Measurements from ENCODE around the gene KNDC1. TPM values are rescaled to one million over a fixed set of nuclear protein-coding genes. Genes with fewer than 3 reads are reported as not detected.
"Not testable (repeated sequence)": the region's sequence is repeated elsewhere in the genome, so short reads cannot be mapped to it uniquely, and the experiment has no call there.

KNDC1 gene
- total RNA-seq, 1 donor from 2014 or later: 0.54 TPM

DNA sequence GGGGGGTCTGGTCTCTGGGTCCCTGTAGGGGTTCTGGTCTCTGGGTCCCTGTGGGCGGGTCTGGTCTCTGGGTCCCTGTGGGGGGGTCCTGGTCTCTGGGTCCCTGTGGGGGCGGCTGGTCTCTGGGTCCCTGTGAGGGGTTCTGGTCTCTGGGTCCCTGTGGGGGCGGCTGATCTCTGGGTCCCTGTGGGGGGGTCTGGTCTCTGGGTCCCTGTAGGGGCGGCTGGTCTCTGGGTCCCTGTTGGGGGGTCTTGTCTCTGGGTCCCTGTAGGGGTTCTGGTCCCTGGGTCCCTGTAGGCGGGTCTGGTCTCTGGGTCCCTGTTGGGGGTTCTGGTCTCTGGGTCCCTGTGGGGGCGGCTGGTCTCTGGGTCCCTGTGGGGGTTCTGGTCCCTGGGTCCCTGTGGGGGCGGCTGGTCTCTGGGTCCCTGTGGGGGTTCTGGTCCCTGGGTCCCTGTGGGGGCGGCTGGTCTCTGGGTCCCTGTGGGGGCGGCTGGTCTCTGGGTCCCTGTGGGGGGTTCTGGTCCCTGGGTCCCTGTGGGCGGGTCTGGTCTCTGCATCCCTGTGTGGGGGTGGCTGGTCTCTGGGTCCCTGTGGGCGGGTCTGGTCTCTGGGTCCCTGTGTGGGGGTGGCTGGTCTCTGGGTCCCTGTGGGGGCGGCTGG is 22.4 kb upstream of the KNDC1 start:
- H3K27me3 Mint-ChIP-seq (ENCODE audit: insufficient read depth); H3K4me1 Mint-ChIP-seq (ENCODE audit: low read depth); H3K36me3 Mint-ChIP-seq (ENCODE audit: low read depth); H3K27ac Mint-ChIP-seq; H3K9me3 Mint-ChIP-seq; intact Hi-C loops (cut with micrococcal nuclease); DNase-seq (ENCODE audit: low spot score); H3K4me3 Mint-ChIP-seq: not testable (repeated sequence)

GRCh38 chr10:133139551-133140065 is 20.4 kb upstream of the KNDC1 start:
- Mint-ChIP-seq H3K36me3 (ENCODE audit: low read depth) (no peaks in the 10 kb centered on the region), H3K9me3 (no peaks in the 10 kb centered on the region), H3K4me1 (ENCODE audit: low read depth) (peaks cover 8% of the 10 kb centered on the region), H3K4me3 (no peak overlapping the region), H3K27me3 (ENCODE audit: insufficient read depth) (no peaks in the 10 kb centered on the region), H3K27ac (no peak overlapping the region)
- intact Hi-C loops (cut with micrococcal nuclease): no loop called here
- DNase-seq (ENCODE audit: low spot score): no peak

DNA sequence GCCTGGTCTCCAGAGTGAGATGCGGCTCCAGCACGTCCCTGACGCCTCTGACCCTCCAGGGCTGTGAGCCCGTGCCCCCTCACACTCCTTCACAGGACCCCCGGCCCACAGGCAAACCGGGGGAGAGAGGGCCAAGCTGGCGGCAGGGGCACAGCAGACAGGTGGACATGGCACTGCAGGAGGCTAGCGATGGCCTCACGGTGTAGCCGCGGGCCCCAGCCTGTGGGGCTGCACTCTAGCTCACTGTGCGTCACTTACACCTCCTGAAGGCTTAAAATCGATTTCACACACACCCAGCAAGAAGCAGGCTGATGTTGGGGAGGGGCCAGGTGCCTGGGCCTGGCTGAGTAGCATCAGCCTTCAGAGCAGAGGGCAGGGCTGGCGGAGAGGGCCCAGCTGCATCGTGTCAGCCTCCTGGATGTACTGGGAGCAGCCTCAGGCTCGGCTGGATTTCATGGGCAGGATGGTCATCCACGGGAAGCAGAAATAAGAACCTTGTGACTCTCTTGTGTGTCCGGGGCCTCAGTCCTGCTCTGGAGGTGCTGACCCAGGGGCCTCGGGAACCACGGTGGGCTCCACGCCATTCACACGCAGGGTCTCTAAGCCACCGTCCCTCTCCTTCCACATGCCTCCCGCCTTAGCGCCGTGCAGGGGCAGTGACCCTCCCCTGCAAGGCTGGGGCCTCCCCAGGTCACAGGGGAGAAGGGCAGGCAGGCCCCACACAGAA is 19.4 kb upstream of the KNDC1 start:
- intact Hi-C loops (cut with micrococcal nuclease): no loop called here
- H3K36me3 Mint-ChIP-seq (ENCODE audit: low read depth): no peaks in the 10 kb centered on the region
- peaks cover 3% of the 10 kb centered on the region for H3K27me3 Mint-ChIP-seq (ENCODE audit: insufficient read depth)
- H3K4me1 Mint-ChIP-seq (ENCODE audit: low read depth): peaks cover 8% of the 10 kb centered on the region
- no peaks in the 10 kb centered on the region for H3K9me3 Mint-ChIP-seq
- no peak overlapping the region for H3K27ac Mint-ChIP-seq
- no peak overlapping the region for H3K4me3 Mint-ChIP-seq
- DNase-seq (ENCODE audit: low spot score): no peak

- peaks cover 8% of the 10 kb centered on the region for H3K4me1 Mint-ChIP-seq (ENCODE audit: low read depth)
Observed at GRCh38 chr10:133141144-133141957, 18.7 kb upstream of the KNDC1 start.

GRCh38 chr10:133141958-133142340 is 18.1 kb upstream of the KNDC1 start:
- Mint-ChIP-seq H3K27me3 (ENCODE audit: insufficient read depth) (peaks cover 8% of the 10 kb centered on the region), H3K9me3 (no peaks in the 10 kb centered on the region), H3K36me3 (ENCODE audit: low read depth) (no peaks in the 10 kb centered on the region), H3K4me3 (no peak overlapping the region), H3K27ac (no peak overlapping the region), H3K4me1 (ENCODE audit: low read depth) (peaks cover 8% of the 10 kb centered on the region)
- no peak for DNase-seq (ENCODE audit: low spot score)
- intact Hi-C loops (cut with micrococcal nuclease): no loop called here

More at GRCh38 chr10:133141144-133141957, 18.7 kb upstream of the KNDC1 start:
- no peak for DNase-seq (ENCODE audit: low spot score)
- Mint-ChIP-seq H3K9me3 (no peaks in the 10 kb centered on the region), H3K4me3 (no peak overlapping the region), H3K27me3 (ENCODE audit: insufficient read depth) (peaks cover 4% of the 10 kb centered on the region), H3K36me3 (ENCODE audit: low read depth) (no peaks in the 10 kb centered on the region), H3K27ac (no peak overlapping the region)
- intact Hi-C loops (cut with micrococcal nuclease): no loop called here

- Mint-ChIP-seq H3K27ac (no peak overlapping the region), H3K27me3 (ENCODE audit: insufficient read depth) (peaks cover 12% of the 10 kb centered on the region), H3K4me1 (ENCODE audit: low read depth) (peaks cover 8% of the 10 kb centered on the region), H3K9me3 (peaks cover 4% of the 10 kb centered on the region), H3K4me3 (no peak overlapping the region), H3K36me3 (ENCODE audit: low read depth) (no peaks in the 10 kb centered on the region)
- DNase-seq (ENCODE audit: low spot score): no peak
- intact Hi-C loops (cut with micrococcal nuclease): no loop called here
Observed at GRCh38 chr10:133142523-133143199, 17.4 kb upstream of the KNDC1 start.

DNA sequence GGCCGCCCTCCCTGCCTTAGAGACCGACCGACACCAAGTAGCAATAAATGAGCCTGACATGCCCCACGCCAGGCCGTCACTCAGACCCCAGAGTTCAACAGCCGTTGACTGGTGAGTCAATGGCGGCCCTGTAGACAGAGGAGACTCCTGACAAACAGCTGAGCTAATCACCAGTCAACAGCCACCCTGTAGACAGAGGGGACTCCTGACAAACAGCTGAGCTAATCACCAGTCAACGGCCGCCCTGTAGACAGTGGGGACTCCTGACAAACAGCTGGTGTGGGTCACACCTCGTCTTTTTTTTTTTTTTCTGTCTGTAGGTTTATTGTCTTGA is 16.9 kb upstream of the KNDC1 start:
- intact Hi-C loops (cut with micrococcal nuclease): no loop called here

GRCh38 chr10:133143546-133143945 is 16.5 kb upstream of the KNDC1 start:
- no peaks in the 10 kb centered on the region for H3K36me3 Mint-ChIP-seq (ENCODE audit: low read depth)
- H3K4me3 Mint-ChIP-seq: no peak overlapping the region
- H3K27me3 Mint-ChIP-seq (ENCODE audit: insufficient read depth): peaks cover 12% of the 10 kb centered on the region
- intact Hi-C loops (cut with micrococcal nuclease): no loop called here
- DNase-seq (ENCODE audit: low spot score): no peak
- H3K27ac Mint-ChIP-seq: no peak overlapping the region
- peaks cover 10% of the 10 kb centered on the region for H3K9me3 Mint-ChIP-seq
- H3K4me1 Mint-ChIP-seq (ENCODE audit: low read depth): peaks cover 8% of the 10 kb centered on the region

More for the DNA sequence above, 16.9 kb upstream of the KNDC1 start:
- DNase-seq (ENCODE audit: low spot score): no peak
- H3K27ac Mint-ChIP-seq: no peak overlapping the region
- no peak overlapping the region for H3K4me3 Mint-ChIP-seq
- peaks cover 12% of the 10 kb centered on the region for H3K27me3 Mint-ChIP-seq (ENCODE audit: insufficient read depth)
- no peaks in the 10 kb centered on the region for H3K36me3 Mint-ChIP-seq (ENCODE audit: low read depth)
- H3K9me3 Mint-ChIP-seq: peaks cover 10% of the 10 kb centered on the region
- peaks cover 8% of the 10 kb centered on the region for H3K4me1 Mint-ChIP-seq (ENCODE audit: low read depth)

DNA sequence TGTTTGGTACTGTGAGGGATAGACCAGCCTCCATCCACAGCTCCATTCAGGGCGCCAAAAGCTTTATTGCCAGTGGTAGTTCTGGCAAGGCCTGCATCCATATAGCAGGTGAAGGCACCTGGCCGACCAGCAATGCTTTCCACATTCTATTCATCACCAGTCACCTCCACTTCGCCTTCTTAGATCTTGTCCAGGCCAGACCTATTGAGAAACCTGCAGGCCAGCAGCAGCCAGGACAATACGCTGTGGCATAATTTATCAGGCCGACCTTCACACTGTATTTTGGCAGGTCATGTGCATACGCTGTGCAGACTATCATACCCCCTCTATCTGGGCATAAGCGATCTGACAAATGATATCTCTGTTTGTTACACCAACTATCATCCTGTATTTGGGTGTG is 15.2 kb upstream of the KNDC1 start:
- intact Hi-C loops (cut with micrococcal nuclease): loop anchor here (1.0 to 2.0 kb wide), 3 partner anchors 115 to 174 kb away; no protein-coding TSS in a partner anchor
- Mint-ChIP-seq H3K4me1 (ENCODE audit: low read depth) (peaks cover 8% of the 10 kb centered on the region), H3K27ac (no peak overlapping the region), H3K27me3 (ENCODE audit: insufficient read depth) (peaks cover 17% of the 10 kb centered on the region), H3K4me3 (no peak overlapping the region), H3K9me3 (peaks cover 20% of the 10 kb centered on the region), H3K36me3 (ENCODE audit: low read depth) (no peaks in the 10 kb centered on the region)
- DNase-seq (ENCODE audit: low spot score): no peak

DNA sequence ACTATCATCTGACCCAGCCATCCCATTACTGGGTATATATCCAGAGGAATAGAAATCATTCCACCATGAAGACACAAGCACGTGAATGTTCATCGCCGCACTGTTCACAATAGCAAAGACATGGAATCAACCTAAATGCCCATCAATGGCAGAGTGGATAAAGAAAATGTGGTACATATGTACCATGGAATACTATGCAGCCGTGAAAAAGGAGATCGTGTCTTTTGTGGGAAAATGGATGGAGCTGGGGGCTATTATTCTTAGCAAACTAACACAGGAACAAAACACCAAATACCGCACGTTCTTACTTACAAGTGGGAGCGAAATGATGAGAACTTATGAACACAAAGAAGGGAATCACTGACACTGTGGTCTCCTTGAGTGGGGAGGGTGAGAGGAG is 9.8 kb upstream of the KNDC1 start:
- DNase-seq (ENCODE audit: low spot score): no peak
- Mint-ChIP-seq H3K27ac (no peak overlapping the region), H3K4me1 (ENCODE audit: low read depth) (no peaks in the 10 kb centered on the region), H3K27me3 (ENCODE audit: insufficient read depth) (peaks cover 32% of the 10 kb centered on the region), H3K4me3 (no peak overlapping the region), H3K36me3 (ENCODE audit: low read depth) (no peaks in the 10 kb centered on the region), H3K9me3 (peaks cover 26% of the 10 kb centered on the region)
- intact Hi-C loops (cut with micrococcal nuclease): no loop called here

- Mint-ChIP-seq H3K27me3 (ENCODE audit: insufficient read depth) (peaks cover 29% of the 10 kb centered on the region), H3K4me1 (ENCODE audit: low read depth) (no peaks in the 10 kb centered on the region), H3K9me3 (peaks cover 26% of the 10 kb centered on the region), H3K36me3 (ENCODE audit: low read depth) (no peaks in the 10 kb centered on the region), H3K27ac (no peak overlapping the region), H3K4me3 (no peak overlapping the region)
- DNase-seq (ENCODE audit: low spot score): no peak
- intact Hi-C loops (cut with micrococcal nuclease): no loop called here
Observed at GRCh38 chr10:133150656-133151055, 9.4 kb upstream of the KNDC1 start.

- H3K4me3 Mint-ChIP-seq; DNase-seq (ENCODE audit: low spot score); H3K27ac Mint-ChIP-seq; H3K36me3 Mint-ChIP-seq (ENCODE audit: low read depth); H3K4me1 Mint-ChIP-seq (ENCODE audit: low read depth); intact Hi-C loops (cut with micrococcal nuclease): not testable (repeated sequence)
- Mint-ChIP-seq H3K27me3 (ENCODE audit: insufficient read depth) (peaks cover 29% of the 10 kb centered on the region), H3K9me3 (peaks cover 26% of the 10 kb centered on the region)
Observed at GRCh38 chr10:133151071-133151470, 8.9 kb upstream of the KNDC1 start.

Measured in activated T-helper 1 cell treated with anti-CD3 and anti-CD28 coated beads, Interleukin-12 subunit alpha, Interleukin-12 subunit beta, Interleukin-2, Interleukin-4 antibody, amounts not matched to agents 30 ng/mL and 10 ng/mL and 1 ng/mL, durations not matched to agents 14 hours and 24 hours and 36 hours (primary cell).